HG03103 (cell line): Measurements from ENCODE around the gene PPP1R16B.
"Not testable (repeated sequence)": the region's sequence is repeated elsewhere in the genome, so short reads cannot be mapped to it uniquely, and the experiment has no call there.

Source experiments
- ATAC-seq: cut with Tn5 transposase; IDR thresholded peaks from one replicate; pipeline ENCODE4 v1.9.1; 2021; ENCODE audit warnings: low read depth; ENCODE audit not compliant: unreplicated experiment

Gene PPP1R16B

DNA sequence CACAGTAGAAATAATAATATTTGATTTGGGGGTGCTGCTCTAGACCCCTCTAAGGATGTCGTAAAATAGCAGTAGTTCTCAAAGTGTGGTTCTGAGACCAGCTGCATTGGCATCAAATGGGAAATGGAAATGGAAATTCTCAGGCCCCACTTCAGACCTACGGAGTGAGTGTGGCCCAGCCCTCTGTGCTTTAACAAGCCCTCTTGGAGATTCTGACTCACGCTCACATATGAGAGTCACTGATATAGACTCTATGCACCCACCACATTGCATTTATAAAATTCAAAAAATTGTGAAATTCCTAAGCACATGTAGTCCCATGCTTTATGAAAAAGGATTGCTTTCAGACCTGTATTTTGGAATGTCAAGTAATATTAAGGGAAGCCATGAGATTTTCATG lies 14.2 kb upstream of the PPP1R16B start:
- no peak for ATAC-seq

- ATAC-seq, result no peak
Measured at GRCh38 chr20:38791940-38792339, 13.6 kb upstream of the PPP1R16B start.

DNA sequence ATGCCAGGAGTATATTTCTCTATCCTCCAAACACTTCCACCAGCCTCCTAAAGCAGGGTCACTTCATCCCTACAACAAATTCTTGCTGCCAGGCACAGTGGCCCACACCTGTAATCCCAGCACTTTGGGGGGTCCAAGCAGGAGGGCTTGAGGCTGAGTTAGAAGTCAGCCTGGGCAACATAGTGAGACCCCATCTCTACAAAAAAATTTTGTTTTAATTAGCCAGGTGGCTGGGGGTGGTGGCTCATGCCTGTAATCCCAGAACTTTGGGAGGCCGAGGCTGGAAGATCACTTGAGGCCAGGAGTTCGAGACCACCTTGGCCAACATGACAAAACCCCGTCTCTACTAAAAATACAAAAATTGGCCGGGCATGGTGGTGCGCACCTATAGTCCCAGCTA lies 11.4 kb upstream of the PPP1R16B start:
- not testable (repeated sequence) for ATAC-seq

DNA sequence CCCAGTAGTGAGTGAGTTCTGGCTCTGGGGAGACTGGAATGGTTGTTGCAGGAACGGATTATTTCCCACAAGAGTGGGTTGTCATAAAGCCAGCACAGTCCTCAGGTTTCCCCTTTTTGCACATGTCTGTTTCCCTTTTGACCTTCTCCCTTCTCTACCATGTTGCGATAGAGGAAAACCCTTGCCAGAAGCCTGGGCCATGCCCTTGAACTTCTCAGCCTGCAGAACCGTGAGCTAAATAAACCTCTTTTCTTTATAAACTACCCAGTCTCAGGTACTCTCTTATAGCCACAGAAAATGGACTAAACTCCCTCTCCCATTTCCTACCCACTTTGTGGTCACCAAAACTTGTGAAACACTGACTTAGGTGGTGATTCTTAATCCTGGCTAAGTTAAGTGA lies 7.2 kb upstream of the PPP1R16B start:
- no peak for ATAC-seq

DNA sequence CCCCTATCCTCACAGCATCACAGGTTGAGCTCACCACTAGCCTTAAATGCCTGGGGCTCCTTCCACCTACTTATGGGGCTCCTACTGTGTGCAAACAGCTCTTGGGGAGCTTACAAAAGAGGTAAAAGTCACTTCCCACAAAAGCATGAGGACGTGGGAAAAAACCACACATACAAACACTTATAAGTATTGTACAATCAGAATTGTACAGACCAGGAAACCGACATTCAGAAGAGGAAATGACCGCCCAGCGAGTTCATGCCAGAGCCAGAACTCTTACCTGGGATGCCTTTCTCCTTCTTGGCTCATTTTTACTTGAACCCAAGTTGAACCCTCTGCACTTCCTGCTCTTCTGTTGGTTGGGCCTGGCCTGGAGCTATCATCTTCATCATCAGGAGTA lies 6.3 kb upstream of the PPP1R16B start:
- ATAC-seq, result no peak

DNA sequence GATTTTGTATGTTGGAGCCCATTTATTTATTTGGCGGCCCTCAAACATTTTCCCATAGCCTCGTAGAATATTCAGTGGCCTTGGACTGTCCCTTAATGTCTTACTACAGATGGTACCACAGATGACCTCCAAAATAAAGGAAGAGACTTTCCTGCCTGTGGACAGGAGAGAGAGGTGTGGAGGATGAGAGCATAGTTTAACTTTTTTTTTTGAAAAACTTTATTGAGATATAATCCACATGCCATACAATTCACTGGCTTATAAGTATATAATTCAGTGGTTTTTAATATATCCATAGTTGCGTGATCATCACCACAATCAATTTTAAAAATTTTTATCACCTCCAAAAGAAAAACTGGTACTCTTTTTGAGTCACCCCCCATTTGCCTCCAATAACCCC lies 4.6 kb upstream of the PPP1R16B start:
- no peak for ATAC-seq

DNA sequence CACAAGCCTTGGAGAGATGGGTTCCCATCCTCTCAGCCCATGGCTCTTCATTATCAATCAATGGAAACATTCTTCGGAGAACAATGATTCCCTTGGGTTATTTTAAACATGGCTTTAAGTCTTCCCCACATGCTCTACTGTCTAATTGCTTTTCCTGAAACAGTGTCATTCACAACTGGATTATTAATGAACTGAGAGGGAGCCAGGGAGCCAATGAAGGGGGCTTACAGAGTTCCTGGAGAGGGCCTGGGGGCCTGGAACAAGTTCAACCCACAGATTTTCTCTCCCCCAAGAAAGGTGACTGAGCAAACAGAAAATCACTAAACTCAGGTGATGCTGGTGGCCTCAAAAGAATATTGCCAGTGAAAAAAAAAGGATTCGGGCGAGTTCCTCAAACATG lies 1.3 kb upstream of the PPP1R16B start:
- no peak for ATAC-seq

DNA sequence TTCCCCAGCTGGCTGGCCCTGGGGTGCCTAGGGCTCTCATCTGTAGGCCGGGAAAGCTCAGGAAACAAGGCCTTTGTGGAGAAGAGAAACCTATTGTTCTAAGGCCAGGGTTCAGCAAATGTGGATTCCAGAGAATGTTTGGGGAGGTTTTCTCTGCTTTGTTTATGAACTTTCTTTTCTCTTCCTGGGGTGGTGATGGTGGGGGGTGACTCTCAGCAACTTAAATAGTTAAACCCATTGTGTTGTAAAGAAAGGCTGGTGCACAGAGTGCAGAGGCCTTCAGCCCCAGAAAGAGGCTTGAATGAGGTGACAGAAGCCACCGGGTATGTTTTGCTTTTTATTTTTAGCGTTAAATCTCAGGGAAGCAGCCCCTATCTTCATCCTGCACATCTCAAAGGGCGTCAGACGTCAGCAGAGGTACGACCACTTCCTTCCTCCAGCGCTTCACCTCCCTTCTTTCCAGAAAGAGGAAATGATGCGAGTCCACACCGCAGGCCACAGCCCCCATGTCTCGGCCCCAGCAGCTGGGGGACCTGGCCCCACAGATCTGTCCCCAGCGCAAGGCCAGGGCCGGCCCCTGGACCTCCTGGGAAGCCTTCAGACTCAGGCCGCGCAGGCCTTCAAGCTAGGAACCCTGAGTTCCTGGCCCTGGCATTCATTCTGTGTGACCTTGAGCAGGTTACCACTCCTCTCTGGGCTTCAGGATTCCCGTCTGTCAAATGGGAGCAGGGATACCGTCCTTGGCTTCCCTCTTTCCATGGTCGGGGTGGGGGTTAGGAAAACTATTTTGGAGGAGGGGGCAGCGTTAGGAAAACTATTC lies 605 bp upstream of the PPP1R16B start:
- ATAC-seq, result peak; percentile 36

DNA sequence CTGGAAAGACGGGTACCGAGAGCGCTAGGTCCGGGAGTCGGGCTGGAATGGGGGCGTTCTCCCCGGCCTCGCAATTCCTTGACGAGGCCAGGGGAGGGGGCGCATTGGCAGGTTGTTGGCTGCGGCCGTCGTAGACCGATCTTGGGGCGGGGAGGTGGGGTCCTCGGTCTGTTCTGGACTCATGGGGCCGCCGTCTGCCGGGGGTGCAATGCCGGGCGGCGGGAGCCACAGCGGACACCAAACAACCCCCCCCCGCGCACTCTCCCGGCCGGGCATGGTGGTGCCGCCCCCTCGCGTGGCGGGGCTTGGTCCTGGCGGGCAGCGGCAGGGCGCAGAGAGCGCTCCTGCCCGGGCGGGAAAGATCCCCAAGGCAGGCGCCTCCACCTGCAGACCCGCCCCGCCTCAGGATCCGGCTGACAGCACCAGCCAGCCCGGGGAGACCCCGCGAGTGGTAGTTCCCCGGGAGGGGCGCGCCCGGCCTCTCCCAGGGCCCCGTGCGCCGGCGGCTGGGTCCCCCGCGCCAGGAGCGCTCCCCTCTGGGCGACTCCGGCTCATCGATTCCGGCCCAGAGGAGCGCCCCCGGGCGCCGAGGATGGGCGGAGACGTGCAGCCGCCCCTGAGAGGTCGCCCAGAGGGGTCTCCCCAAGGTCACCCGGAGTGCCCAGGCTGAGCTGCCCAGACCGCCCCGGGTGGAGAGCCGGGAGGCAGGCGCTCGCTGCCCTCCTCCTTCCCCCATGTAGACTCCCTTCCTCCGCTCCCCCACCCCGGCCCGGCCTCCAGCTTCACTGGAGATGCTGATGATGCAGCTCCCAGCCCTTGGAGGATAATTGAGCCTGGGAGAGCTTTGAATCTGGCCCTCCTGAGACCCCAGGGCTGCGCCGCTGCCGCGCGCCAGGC lies 709 bp downstream of the PPP1R16B start:
- no peak for ATAC-seq

- ATAC-seq, result no peak
Measured at GRCh38 chr20:38806855-38807655, 1.6 kb downstream of the PPP1R16B start.

- ATAC-seq, result no peak
Measured at GRCh38 chr20:38809942-38810341, 4.4 kb downstream of the PPP1R16B start.

DNA sequence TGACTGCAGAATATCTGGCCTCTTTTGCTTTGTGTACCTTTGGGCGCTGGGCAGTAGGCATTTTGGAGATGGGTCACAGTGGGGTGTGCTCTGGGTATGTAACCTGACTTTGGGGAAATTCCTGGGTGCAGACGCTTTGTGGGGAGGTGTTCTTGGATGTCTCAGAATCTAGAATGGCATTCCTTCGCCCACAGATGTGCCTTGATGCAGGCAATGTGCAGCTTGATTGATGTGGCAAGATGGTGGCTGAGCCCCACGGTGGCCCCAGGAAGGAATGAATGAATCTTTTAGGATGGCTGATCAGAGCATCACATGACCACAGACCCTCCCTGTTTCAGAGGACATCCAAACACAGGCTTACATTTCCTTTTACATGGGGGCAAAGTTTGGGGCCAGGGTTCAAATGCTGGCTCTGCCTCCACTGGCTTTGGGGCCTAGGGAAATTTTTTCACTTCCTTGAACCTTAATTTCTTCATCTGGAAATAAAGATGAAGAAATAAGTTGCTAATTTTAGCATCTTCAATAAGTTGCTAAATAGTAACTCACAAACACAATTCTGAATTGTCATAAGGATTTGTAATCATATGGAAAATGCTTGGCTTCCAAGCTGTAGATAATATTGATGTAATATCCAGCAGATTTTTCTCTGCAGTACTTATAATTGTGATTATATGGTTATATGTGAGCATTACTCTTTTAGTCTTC lies 5.6 kb downstream of the PPP1R16B start:
- ATAC-seq, result no peak

- no peak for ATAC-seq
Measured at GRCh38 chr20:38811769-38812168, 6.3 kb downstream of the PPP1R16B start.

- no peak for ATAC-seq
Measured at GRCh38 chr20:38812182-38812581, 6.7 kb downstream of the PPP1R16B start.

GRCh38 chr20:38812709-38813573 lies 7.4 kb downstream of the PPP1R16B start:
- ATAC-seq, result no peak

- not testable (repeated sequence) for ATAC-seq
Measured at GRCh38 chr20:38813574-38813962, 8.1 kb downstream of the PPP1R16B start.

GRCh38 chr20:38815446-38815845 lies 9.9 kb downstream of the PPP1R16B start:
- no peak for ATAC-seq

GRCh38 chr20:38818113-38819065 lies 12.9 kb downstream of the PPP1R16B start:
- ATAC-seq, result no peak
